Measurements from ENCODE around the gene SNORC.

Gene SNORC

GRCh38 chr2:232892843-232893242 lies 22.8 kb downstream of the SNORC start:
- in situ Hi-C loops (cut with MboI; ENCODE audit: low pct_unique_long_range_greater_than_20kb, low sequenced_read_pairs, unreplicated experiment) = no loop called here
- TF ChIP-seq CTCF (IDR thresholded peaks at IDR 0.05; ENCODE audit: extremely low read depth, insufficient read depth, missing control alignments) = no peak
- no peak for DNase-seq (ENCODE audit: low spot score)

GRCh38 chr2:232893834-232894233 lies 23.8 kb downstream of the SNORC start:
- no peak for DNase-seq (ENCODE audit: low spot score)
- TF ChIP-seq CTCF (IDR thresholded peaks at IDR 0.05; ENCODE audit: extremely low read depth, insufficient read depth, missing control alignments) = no peak
- in situ Hi-C loops (cut with MboI; ENCODE audit: low pct_unique_long_range_greater_than_20kb, low sequenced_read_pairs, unreplicated experiment) = no loop called here

GRCh38 chr2:232894251-232894650 lies 24.2 kb downstream of the SNORC start:
- no peak for TF ChIP-seq CTCF (IDR thresholded peaks at IDR 0.05; ENCODE audit: extremely low read depth, insufficient read depth, missing control alignments)
- DNase-seq (ENCODE audit: low spot score) = no peak
- in situ Hi-C loops (cut with MboI; ENCODE audit: low pct_unique_long_range_greater_than_20kb, low sequenced_read_pairs, unreplicated experiment) = no loop called here

- DNase-seq (ENCODE audit: low spot score) = no peak
- in situ Hi-C loops (cut with MboI; ENCODE audit: low pct_unique_long_range_greater_than_20kb, low sequenced_read_pairs, unreplicated experiment) = no loop called here
- TF ChIP-seq CTCF (IDR thresholded peaks at IDR 0.05; ENCODE audit: extremely low read depth, insufficient read depth, missing control alignments) = no peak
Observed at GRCh38 chr2:232894746-232895145, 24.7 kb downstream of the SNORC start.

GRCh38 chr2:232896111-232896510 lies 26.0 kb downstream of the SNORC start:
- no peak for TF ChIP-seq CTCF (IDR thresholded peaks at IDR 0.05; ENCODE audit: extremely low read depth, insufficient read depth, missing control alignments)
- in situ Hi-C loops (cut with MboI; ENCODE audit: low pct_unique_long_range_greater_than_20kb, low sequenced_read_pairs, unreplicated experiment) = no loop called here
- DNase-seq (ENCODE audit: low spot score) = no peak

- no peak for DNase-seq (ENCODE audit: low spot score)
- no peak for TF ChIP-seq CTCF (IDR thresholded peaks at IDR 0.05; ENCODE audit: extremely low read depth, insufficient read depth, missing control alignments)
- in situ Hi-C loops (cut with MboI; ENCODE audit: low pct_unique_long_range_greater_than_20kb, low sequenced_read_pairs, unreplicated experiment) = no loop called here
Observed at GRCh38 chr2:232896720-232897597, 26.9 kb downstream of the SNORC start.
